Upper lobe of left lung (tissue), 6 donors: ENCODE measurements around the gene PNMT. TPM values are rescaled to one million over a fixed set of nuclear protein-coding genes. Genes with fewer than 3 reads are reported as not detected.

Experiments used
- ATAC-seq, 2 donors: fragments of 200-7000 bp; cut with Tn5 transposase; one replicate each; pipeline ENCODE4 v1.9.1; 2022; ENCODE audit warnings: mild to moderate bottlenecking in 2 of 2, moderate library complexity in 2 of 2; ENCODE audit not compliant: low FRiP score in 2 of 2
- DNase-seq, 2 donors: peaks; one replicate each; pipeline ENCODE4 v3.0.0-alpha.2; 2019 to 2020
- H3K27ac ChIP-seq, 4 donors: fragments of 200-600 bp; sonication (generic); one replicate each; pipeline ENCODE4 v1.5.1; 2016 to 2019
- H3K27me3 ChIP-seq, 4 donors: fragments of 200-600 bp; sonication (generic); one replicate each; pipeline ENCODE4 v1.5.1; 2017 to 2019
- H3K36me3 ChIP-seq, 4 donors: fragments of 200-600 bp; sonication (generic); one replicate each; pipeline ENCODE4 v1.5.1; 2016 to 2019
- H3K4me1 ChIP-seq, 4 donors: fragments of 200-600 bp; sonication (generic); one replicate each; pipeline ENCODE4 v1.5.1; 2018 to 2019
- H3K4me3 ChIP-seq, 4 donors: fragments of 200-600 bp; sonication (generic); one replicate each; pipeline ENCODE4 v1.5.1; 2017 to 2019; ENCODE audit warnings: mild to moderate bottlenecking in 2 of 4, moderate library complexity in 1 of 4
- H3K9me3 ChIP-seq, 4 donors: fragments of 200-600 bp; sonication (generic); one replicate each; pipeline ENCODE4 v1.5.1; 2018 to 2019
- EP300 ChIP-seq, 4 donors: sonication (generic); formaldehyde crosslinking; IDR thresholded peaks; one replicate each; pipeline ENCODE4 v1.5.1; 2017; ENCODE audit warnings: antibody characterized with exemption in 4 of 4, control low read depth in 2 of 4
- POLR2A ChIP-seq, 4 donors: fragments of 450-650 bp; IDR thresholded peaks; one replicate each; pipeline ENCODE4 v1.5.1; 2016 to 2017; ENCODE audit warnings: antibody characterized with exemption in 4 of 4, mild to moderate bottlenecking in 2 of 4
- POLR2AphosphoS5 ChIP-seq, 2 donors: sonication (generic); formaldehyde crosslinking; IDR thresholded peaks; one replicate each; pipeline ENCODE4 v1.5.1; 2017; ENCODE audit warnings: antibody characterized with exemption in 2 of 2
- WGBS, 2 donors: methylation state at CpG; one replicate each; pipeline ENCODE4 v1.1.5; 2017 to 2018; 5-methylcytosine and 5-hydroxymethylcytosine counted together
- total RNA-seq, 6 donors: library from RNA; depleted of rRNA in 4 of 6; stranded (reverse); fragments of >200 nt in 4 of 6; gene quantifications; one replicate each; pipeline versions ENCODE4 v1.1.0 to v1.2.1, GENCODE V29; 2016 to 2021
- TF ChIP-seq, protein P1 (sequence below), 6 experiments: fragments of 450-650 bp in 4 of 6; fragments of 200-600 bp in 2 of 6; sonication (generic) in 2 of 6; IDR thresholded peaks; one replicate each; pipeline ENCODE4 v1.5.1; 2016 to 2019; ENCODE audit warnings: antibody characterized with exemption in 6 of 6
- donor health status: DM: no; HTN: no; CAD: no; lungs with moderate emphysema.
- donor health status: DM: no; HTN: yes; CAD: no; lungs with severe emphysema.

The PNMT gene
- total RNA-seq, 6 donors from 2014 or later, result 3.1 to 21.3 (median 7.0) TPM

DNA sequence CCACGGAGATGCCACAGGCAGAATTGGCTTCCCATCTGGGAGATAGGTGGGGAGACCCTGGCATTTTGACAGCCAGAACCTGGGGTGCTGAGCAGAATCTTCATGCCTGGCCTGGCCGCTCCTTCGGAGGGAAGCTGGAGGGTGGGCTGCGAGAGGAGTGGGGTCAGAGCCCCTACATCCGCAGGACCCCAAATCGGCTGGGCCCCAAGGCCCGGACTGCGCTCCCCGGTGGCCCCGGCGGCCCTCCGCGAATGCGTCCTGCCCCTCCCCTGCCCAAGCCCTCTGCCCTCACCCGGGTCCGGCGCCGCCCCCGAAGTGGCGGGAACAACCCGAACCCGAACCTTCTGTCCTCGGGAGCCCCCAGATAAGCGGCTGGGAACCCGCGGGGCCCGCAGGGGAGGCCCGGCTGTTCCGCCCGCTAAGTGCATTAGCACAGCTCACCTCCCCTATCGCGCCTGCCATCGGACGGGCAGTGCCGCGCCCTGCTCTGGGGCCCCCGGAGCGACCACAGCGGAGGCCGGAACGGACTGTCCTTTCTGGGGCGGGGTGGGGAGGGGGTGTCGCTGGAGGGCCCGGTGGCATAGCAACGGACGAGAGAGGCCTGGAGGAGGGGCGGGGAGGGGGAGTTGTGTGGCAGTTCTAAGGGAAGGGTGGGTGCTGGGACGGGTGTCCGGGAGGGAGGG is 850 bp upstream of the PNMT start:
- Histone ChIP-seq H3K27me3 (peaks cover 0 to 26% (median 11%) of the 10 kb centered on the region in 4 donors), H3K9me3 (no peaks in the 10 kb centered on the region), H3K4me1 (peaks cover 65 to 76% (median 73%) of the 10 kb centered on the region in 4 donors), H3K36me3 (peaks cover 0 to 7% (median 3%) of the 10 kb centered on the region in 4 donors), H3K27ac (peak overlapping the region; percentile 67 to 91 (median 88)), H3K4me3 (peak overlapping the region in 3 of 4 donors; percentile 39 to 58 (median 55))
- DNase-seq, result peak in 1 of 2 donors; percentile 89
- TF ChIP-seq EP300 (IDR thresholded peaks at IDR 0.05), result peak in 1 of 4 donors; percentile 29
- TF ChIP-seq POLR2AphosphoS5 (IDR thresholded peaks at IDR 0.05), result peak in 1 of 2 donors; percentile 49
- no peak for TF ChIP-seq POLR2A (IDR thresholded peaks at IDR 0.05)
- TF ChIP-seq, protein P1, sequence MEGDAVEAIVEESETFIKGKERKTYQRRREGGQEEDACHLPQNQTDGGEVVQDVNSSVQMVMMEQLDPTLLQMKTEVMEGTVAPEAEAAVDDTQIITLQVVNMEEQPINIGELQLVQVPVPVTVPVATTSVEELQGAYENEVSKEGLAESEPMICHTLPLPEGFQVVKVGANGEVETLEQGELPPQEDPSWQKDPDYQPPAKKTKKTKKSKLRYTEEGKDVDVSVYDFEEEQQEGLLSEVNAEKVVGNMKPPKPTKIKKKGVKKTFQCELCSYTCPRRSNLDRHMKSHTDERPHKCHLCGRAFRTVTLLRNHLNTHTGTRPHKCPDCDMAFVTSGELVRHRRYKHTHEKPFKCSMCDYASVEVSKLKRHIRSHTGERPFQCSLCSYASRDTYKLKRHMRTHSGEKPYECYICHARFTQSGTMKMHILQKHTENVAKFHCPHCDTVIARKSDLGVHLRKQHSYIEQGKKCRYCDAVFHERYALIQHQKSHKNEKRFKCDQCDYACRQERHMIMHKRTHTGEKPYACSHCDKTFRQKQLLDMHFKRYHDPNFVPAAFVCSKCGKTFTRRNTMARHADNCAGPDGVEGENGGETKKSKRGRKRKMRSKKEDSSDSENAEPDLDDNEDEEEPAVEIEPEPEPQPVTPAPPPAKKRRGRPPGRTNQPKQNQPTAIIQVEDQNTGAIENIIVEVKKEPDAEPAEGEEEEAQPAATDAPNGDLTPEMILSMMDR (IDR thresholded peaks at IDR 0.05), result no peak
- WGBS, 2 donors, result 3 to 38% methylated on average over 3 to 16 of the region's 49 CpGs
- no peak for ATAC-seq

- WGBS, 2 donors, result 84 to 92% methylated on average over 5 to 23 of the region's 23 CpGs
- Histone ChIP-seq H3K27ac (no peak overlapping the region), H3K36me3 (no peaks in the 10 kb centered on the region), H3K27me3 (peaks cover 0 to 26% (median 11%) of the 10 kb centered on the region in 4 donors), H3K4me1 (peaks cover 38 to 58% (median 49%) of the 10 kb centered on the region in 4 donors), H3K4me3 (peak overlapping the region in 1 of 4 donors; percentile 58), H3K9me3 (no peaks in the 10 kb centered on the region)
- TF ChIP-seq EP300 (IDR thresholded peaks at IDR 0.05) (no peak), POLR2A (IDR thresholded peaks at IDR 0.05) (no peak), POLR2AphosphoS5 (IDR thresholded peaks at IDR 0.05) (no peak)
- TF ChIP-seq, protein P1 (IDR thresholded peaks at IDR 0.05), result no peak
- no peak for ATAC-seq
- DNase-seq, result peak in 1 of 2 donors; percentile 66
These were observed 1.9 kb downstream of the PNMT start for GRCh38 chr17:39669897-39670735.

GRCh38 chr17:39670746-39671145 is 2.5 kb downstream of the PNMT start:
- WGBS, 2 donors, result 59 to 75% methylated on average over 4 of the region's 4 CpGs
- Histone ChIP-seq H3K9me3 (no peaks in the 10 kb centered on the region), H3K27ac (no peak overlapping the region), H3K4me3 (no peak overlapping the region), H3K36me3 (no peaks in the 10 kb centered on the region), H3K27me3 (peaks cover 0 to 26% (median 11%) of the 10 kb centered on the region in 4 donors), H3K4me1 (peaks cover 35 to 58% (median 49%) of the 10 kb centered on the region in 4 donors)
- DNase-seq (no peak), ATAC-seq (no peak)
- TF ChIP-seq POLR2A (IDR thresholded peaks at IDR 0.05) (no peak), POLR2AphosphoS5 (IDR thresholded peaks at IDR 0.05) (no peak), EP300 (IDR thresholded peaks at IDR 0.05) (no peak)
- TF ChIP-seq, protein P1 (IDR thresholded peaks at IDR 0.05), result no peak

- Histone ChIP-seq H3K36me3 (peaks cover 0 to 2% (median 0%) of the 10 kb centered on the region in 4 donors), H3K27ac (no peak overlapping the region), H3K4me1 (peaks cover 36 to 58% (median 49%) of the 10 kb centered on the region in 4 donors), H3K4me3 (no peak overlapping the region), H3K9me3 (no peaks in the 10 kb centered on the region), H3K27me3 (peaks cover 0 to 26% (median 9%) of the 10 kb centered on the region in 4 donors)
- DNase-seq (no peak), ATAC-seq (no peak)
- 35 to 55% methylated on average over 13 to 19 of the region's 19 CpGs for WGBS, 2 donors
- TF ChIP-seq POLR2AphosphoS5 (IDR thresholded peaks at IDR 0.05), result no peak
- TF ChIP-seq, protein P1 (IDR thresholded peaks at IDR 0.05), result peak; percentile 19 to 66 (median 60)
These were observed 3.6 kb downstream of the PNMT start for GRCh38 chr17:39671651-39672521.
